Activated naive CD4-positive, alpha-beta T cell treated with anti-CD3 and anti-CD28 coated beads, Interleukin-2, amount 10 ng/mL, durations not matched to agents 7 days and 5 days (primary cell): ENCODE data around the gene DTWD2.
"Not testable (repeated sequence)": the region's sequence is repeated elsewhere in the genome, so short reads cannot be mapped to it uniquely, and the experiment has no call there.

ENCODE experiments used
- CTCF ChIA-PET: fragments of 350-600 bp; sonication (Branson Sonifier 250); formaldehyde crosslinking; loops from one replicate; lab custom pipeline; 2021; ENCODE audit warnings: antibody characterized with exemption; lab: Charles Lee
- DNase-seq: peaks from one replicate; pipeline ENCODE4 v3.0.0-alpha.2; 2020
- H3K27ac Mint-ChIP-seq: one replicate; pipeline ENCODE4 v1.8.0; 2021; ENCODE audit warnings: mild to moderate bottlenecking, moderate library complexity, mixed read lengths
- H3K27me3 Mint-ChIP-seq: one replicate; pipeline ENCODE4 v1.8.0; 2021; ENCODE audit warnings: mild to moderate bottlenecking, mixed read lengths
- H3K36me3 Mint-ChIP-seq: one replicate; pipeline ENCODE4 v1.8.0; 2021; ENCODE audit warnings: mixed read lengths
- H3K4me1 Mint-ChIP-seq: one replicate; pipeline ENCODE4 v1.8.0; 2021; ENCODE audit warnings: mixed read lengths
- H3K4me3 Mint-ChIP-seq: one replicate; pipeline ENCODE4 v1.8.0; 2021; ENCODE audit warnings: mild to moderate bottlenecking, moderate library complexity, mixed read lengths
- H3K9me3 Mint-ChIP-seq: one replicate; pipeline ENCODE4 v1.8.0; 2021; ENCODE audit warnings: mixed read lengths

The DTWD2 gene

GRCh38 chr5:118984602-118985001, 3.7 kb downstream of the DTWD2 start:
- no peak overlapping the region for H3K27ac Mint-ChIP-seq
- peaks cover 16% of the 10 kb centered on the region for H3K4me1 Mint-ChIP-seq
- H3K27me3 Mint-ChIP-seq: no peaks in the 10 kb centered on the region
- H3K36me3 Mint-ChIP-seq: no peaks in the 10 kb centered on the region
- no peak overlapping the region for H3K4me3 Mint-ChIP-seq
- DNase-seq: no peak
- CTCF ChIA-PET: interaction anchor here (0.7 to 2.1 kb wide), 3 partner anchors 272 to 1478 kb away, joined by 3 to 5 read pairs (median 3); no protein-coding TSS in a partner anchor
- no peaks in the 10 kb centered on the region for H3K9me3 Mint-ChIP-seq

GRCh38 chr5:118981783-118982182, 6.6 kb downstream of the DTWD2 start:
- no peaks in the 10 kb centered on the region for H3K36me3 Mint-ChIP-seq
- CTCF ChIA-PET: no interaction called here
- H3K27ac Mint-ChIP-seq: no peak overlapping the region
- H3K4me1 Mint-ChIP-seq: no peaks in the 10 kb centered on the region
- no peaks in the 10 kb centered on the region for H3K9me3 Mint-ChIP-seq
- H3K4me3 Mint-ChIP-seq: no peak overlapping the region
- no peak for DNase-seq
- H3K27me3 Mint-ChIP-seq: no peaks in the 10 kb centered on the region

GRCh38 chr5:118980438-118980837, 7.9 kb downstream of the DTWD2 start:
- no peak for DNase-seq
- H3K27me3 Mint-ChIP-seq: no peaks in the 10 kb centered on the region
- no peak overlapping the region for H3K4me3 Mint-ChIP-seq
- CTCF ChIA-PET: no interaction called here
- peaks cover 6% of the 10 kb centered on the region for H3K9me3 Mint-ChIP-seq
- no peaks in the 10 kb centered on the region for H3K4me1 Mint-ChIP-seq
- H3K27ac Mint-ChIP-seq: no peak overlapping the region
- no peaks in the 10 kb centered on the region for H3K36me3 Mint-ChIP-seq

- no peak overlapping the region for H3K4me3 Mint-ChIP-seq
- peaks cover 8% of the 10 kb centered on the region for H3K9me3 Mint-ChIP-seq
- no peak for DNase-seq
- CTCF ChIA-PET: no interaction called here
- no peak overlapping the region for H3K27ac Mint-ChIP-seq
- no peaks in the 10 kb centered on the region for H3K4me1 Mint-ChIP-seq
- H3K27me3 Mint-ChIP-seq: no peaks in the 10 kb centered on the region
- no peaks in the 10 kb centered on the region for H3K36me3 Mint-ChIP-seq
Measured at GRCh38 chr5:118980017-118980416, 8.3 kb downstream of the DTWD2 start.

GRCh38 chr5:118973779-118974445, 14.4 kb downstream of the DTWD2 start:
- not testable (repeated sequence) for H3K36me3 Mint-ChIP-seq

GRCh38 chr5:118968925-118969375, 19.4 kb downstream of the DTWD2 start:
- Mint-ChIP-seq H3K4me3 (no peak overlapping the region), H3K27ac (no peak overlapping the region), H3K36me3 (no peaks in the 10 kb centered on the region), H3K27me3 (peaks cover 3% of the 10 kb centered on the region), H3K4me1 (no peaks in the 10 kb centered on the region), H3K9me3 (peaks cover 4% of the 10 kb centered on the region)
- DNase-seq: no peak
- CTCF ChIA-PET: no interaction called here

More at GRCh38 chr5:118973779-118974445, 14.4 kb downstream of the DTWD2 start:
- H3K9me3 Mint-ChIP-seq: peaks cover 11% of the 10 kb centered on the region
- not testable (repeated sequence) for H3K27me3 Mint-ChIP-seq, DNase-seq, H3K4me1 Mint-ChIP-seq, H3K4me3 Mint-ChIP-seq, H3K27ac Mint-ChIP-seq
- CTCF ChIA-PET: interaction anchor here (2.1 kb wide), 1 partner anchor 15 kb away, joined by 7 read pairs; the partner anchor contains the start of gene DTWD2

- H3K4me1 Mint-ChIP-seq: no peaks in the 10 kb centered on the region
- CTCF ChIA-PET: no interaction called here
- H3K27me3 Mint-ChIP-seq: no peaks in the 10 kb centered on the region
- no peak overlapping the region for H3K4me3 Mint-ChIP-seq
- DNase-seq: no peak
- H3K9me3 Mint-ChIP-seq: peaks cover 1% of the 10 kb centered on the region
- H3K36me3 Mint-ChIP-seq: no peaks in the 10 kb centered on the region
- no peak overlapping the region for H3K27ac Mint-ChIP-seq
Measured at GRCh38 chr5:118968406-118968911, 19.9 kb downstream of the DTWD2 start.

DNA sequence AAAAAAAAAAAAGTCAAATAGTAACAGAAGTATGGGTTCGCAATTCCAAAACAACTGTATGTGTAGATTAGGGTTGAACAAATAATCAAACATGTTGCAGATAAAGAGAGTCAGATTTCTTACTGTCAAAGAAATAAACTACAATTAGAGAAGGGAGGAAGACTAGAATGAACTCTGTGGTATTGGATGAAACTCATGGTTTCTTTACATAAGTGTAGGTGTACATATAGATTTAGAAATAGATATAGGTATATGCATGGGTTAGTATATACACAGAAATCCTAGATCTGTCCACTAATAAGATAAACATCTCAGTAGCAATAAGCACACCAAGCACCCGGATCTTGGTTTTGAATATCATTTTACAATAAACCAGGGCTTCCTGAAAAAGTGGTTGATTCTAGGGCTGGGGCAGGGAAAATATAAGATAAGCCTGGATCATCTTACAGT, 21.3 kb downstream of the DTWD2 start:
- Mint-ChIP-seq H3K36me3 (no peaks in the 10 kb centered on the region), H3K9me3 (peaks cover 1% of the 10 kb centered on the region), H3K4me1 (no peaks in the 10 kb centered on the region), H3K4me3 (no peak overlapping the region), H3K27me3 (no peaks in the 10 kb centered on the region), H3K27ac (no peak overlapping the region)
- CTCF ChIA-PET: no interaction called here
- no peak for DNase-seq

- H3K27me3 Mint-ChIP-seq: no peaks in the 10 kb centered on the region
- peaks cover 1% of the 10 kb centered on the region for H3K9me3 Mint-ChIP-seq
- H3K4me3 Mint-ChIP-seq: no peak overlapping the region
- CTCF ChIA-PET: no interaction called here
- no peaks in the 10 kb centered on the region for H3K4me1 Mint-ChIP-seq
- H3K36me3 Mint-ChIP-seq: no peaks in the 10 kb centered on the region
- no peak for DNase-seq
- H3K27ac Mint-ChIP-seq: no peak overlapping the region
Measured at GRCh38 chr5:118965890-118966289, 22.5 kb downstream of the DTWD2 start.

DNA sequence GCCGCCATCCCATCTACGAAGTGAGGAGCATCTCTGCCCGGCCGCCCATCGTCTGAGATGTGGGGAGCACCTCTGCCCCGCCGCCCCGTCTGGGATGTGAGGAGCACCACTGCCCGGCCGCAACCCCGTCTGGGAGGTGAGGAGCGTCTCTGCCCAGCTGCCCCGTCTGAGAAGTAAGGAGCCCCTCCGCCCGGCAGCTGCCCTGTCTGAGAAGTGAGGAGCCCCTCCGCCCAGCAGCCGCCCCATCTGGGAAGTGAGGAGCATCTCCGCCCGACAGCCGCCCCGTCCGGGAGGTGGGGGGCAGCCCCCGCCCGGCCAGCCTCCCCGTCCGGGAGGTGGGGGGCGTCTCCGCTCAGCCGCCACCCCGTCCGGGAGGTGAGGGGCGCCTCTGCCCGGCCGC, 23.4 kb downstream of the DTWD2 start:
- H3K27me3 Mint-ChIP-seq, H3K9me3 Mint-ChIP-seq, H3K27ac Mint-ChIP-seq, CTCF ChIA-PET, H3K4me3 Mint-ChIP-seq, H3K4me1 Mint-ChIP-seq, H3K36me3 Mint-ChIP-seq, DNase-seq: not testable (repeated sequence)

DNA sequence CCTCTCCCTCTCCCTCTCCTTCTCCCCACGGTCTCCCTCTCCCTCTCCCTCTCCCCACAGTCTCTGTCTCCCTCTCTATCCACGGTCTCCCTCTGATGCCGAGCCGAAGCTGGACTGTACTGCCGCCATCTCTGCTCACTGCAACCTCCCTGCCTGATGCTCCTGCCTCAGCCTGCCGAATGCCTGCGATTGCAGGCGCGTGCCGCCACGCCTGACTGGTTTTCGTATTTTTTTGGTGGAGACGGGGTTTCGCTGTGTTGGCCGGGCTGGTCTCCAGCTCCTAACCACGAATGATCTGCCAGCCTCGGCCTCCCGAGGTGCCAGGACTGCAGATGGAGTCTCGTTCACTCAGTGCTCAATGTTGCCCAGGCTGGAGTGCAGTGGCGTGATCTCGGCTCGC, 24.0 kb downstream of the DTWD2 start:
- H3K36me3 Mint-ChIP-seq, H3K9me3 Mint-ChIP-seq, H3K27me3 Mint-ChIP-seq, H3K4me3 Mint-ChIP-seq, H3K4me1 Mint-ChIP-seq, DNase-seq, H3K27ac Mint-ChIP-seq, CTCF ChIA-PET: not testable (repeated sequence)

DNA sequence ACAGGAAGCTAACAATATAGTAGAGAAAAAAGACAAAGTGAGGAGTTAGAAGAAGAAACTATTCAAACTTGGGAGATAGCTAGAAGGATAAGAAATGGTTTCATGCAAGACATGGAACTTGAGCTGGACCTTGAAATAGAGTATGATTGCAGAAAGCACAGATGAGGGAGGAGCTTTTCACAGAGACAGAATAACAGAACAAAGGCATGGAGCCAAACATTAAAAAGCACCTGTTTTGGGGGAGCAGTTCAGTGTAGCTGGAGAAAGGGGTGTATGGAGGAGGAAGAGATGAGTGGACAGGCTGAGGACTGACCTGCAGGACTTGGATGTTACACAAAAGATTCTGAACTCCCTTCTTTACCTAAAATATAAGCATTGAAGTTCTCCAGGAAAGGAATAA, 25.2 kb downstream of the DTWD2 start:
- H3K36me3 Mint-ChIP-seq: no peaks in the 10 kb centered on the region
- no peaks in the 10 kb centered on the region for H3K27me3 Mint-ChIP-seq
- no peak overlapping the region for H3K4me3 Mint-ChIP-seq
- CTCF ChIA-PET: no interaction called here
- H3K9me3 Mint-ChIP-seq: peaks cover 1% of the 10 kb centered on the region
- peak overlapping the region; percentile 11 for H3K27ac Mint-ChIP-seq
- no peak for DNase-seq
- no peaks in the 10 kb centered on the region for H3K4me1 Mint-ChIP-seq

- Mint-ChIP-seq H3K9me3 (peaks cover 1% of the 10 kb centered on the region), H3K4me1 (no peaks in the 10 kb centered on the region), H3K27me3 (no peaks in the 10 kb centered on the region), H3K36me3 (no peaks in the 10 kb centered on the region), H3K27ac (no peak overlapping the region), H3K4me3 (no peak overlapping the region)
- no peak for DNase-seq
- CTCF ChIA-PET: no interaction called here
Measured at GRCh38 chr5:118960557-118960956, 27.8 kb downstream of the DTWD2 start.

GRCh38 chr5:118956727-118957126, 31.6 kb downstream of the DTWD2 start:
- Mint-ChIP-seq H3K27ac (no peak overlapping the region), H3K4me3 (no peak overlapping the region), H3K27me3 (no peaks in the 10 kb centered on the region), H3K9me3 (no peaks in the 10 kb centered on the region), H3K36me3 (no peaks in the 10 kb centered on the region), H3K4me1 (no peaks in the 10 kb centered on the region)
- CTCF ChIA-PET: interaction anchor here (0.6 to 1.8 kb wide), 2 partner anchors 164 to 1556 kb away, joined by 3 to 5 read pairs; no protein-coding TSS in a partner anchor
- no peak for DNase-seq

DNA sequence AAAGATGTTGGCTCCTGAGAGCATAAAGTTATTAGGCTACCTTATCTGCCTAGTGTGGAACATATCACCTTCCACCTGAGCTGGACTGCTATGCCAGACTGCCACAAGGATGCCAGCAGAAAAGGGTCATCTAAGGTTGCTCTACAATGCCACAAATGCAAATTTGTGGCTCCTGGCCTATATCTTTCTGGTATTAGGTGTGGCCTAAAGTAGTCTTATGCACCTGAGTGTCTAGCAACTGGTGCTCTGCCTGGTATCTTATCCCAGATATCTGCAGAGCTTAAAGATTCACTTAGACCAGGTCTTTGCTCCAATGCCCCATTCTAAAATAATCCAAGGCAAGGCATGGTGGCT, 34.7 kb downstream of the DTWD2 start:
- CTCF ChIA-PET: no interaction called here
- H3K27ac Mint-ChIP-seq: no peak overlapping the region
- no peaks in the 10 kb centered on the region for H3K36me3 Mint-ChIP-seq
- no peaks in the 10 kb centered on the region for H3K9me3 Mint-ChIP-seq
- H3K27me3 Mint-ChIP-seq: no peaks in the 10 kb centered on the region
- no peak for DNase-seq
- H3K4me1 Mint-ChIP-seq: no peaks in the 10 kb centered on the region
- no peak overlapping the region for H3K4me3 Mint-ChIP-seq
